H9 (cell line): ENCODE results near the gene UTP25. TPM values are rescaled to one million over a fixed set of nuclear protein-coding genes. Genes with fewer than 3 reads are reported as not detected.
A peak's percentile ranks its signal among the peaks of the same experiment; 100 is the strongest.

Source experiments
- DNase-seq: peaks from one replicate; pipeline ENCODE4 v3.0.0-alpha.2; 2017
- H2AFZ ChIP-seq: one replicate; pipeline ENCODE4 v1.6.1; 2013; ENCODE audit warnings: mild to moderate bottlenecking, low read length, control low read depth, moderate library complexity
- H2AK5ac ChIP-seq: 2 replicates; pipeline ENCODE4 v1.6.1; 2013; ENCODE audit warnings: low read length, control low read depth, mixed read lengths; ENCODE audit not compliant: insufficient read length
- H2BK120ac ChIP-seq: one replicate; pipeline ENCODE4 v1.6.1; 2013; ENCODE audit warnings: low read depth, mild to moderate bottlenecking, low read length, control low read depth, inconsistent platforms; ENCODE audit not compliant: poor library complexity, severe bottlenecking
- H2BK12ac ChIP-seq: 2 replicates; pipeline ENCODE4 v1.6.1; 2013; ENCODE audit warnings: low read length, control low read depth, mixed read lengths, low read depth; ENCODE audit not compliant: insufficient read length
- H2BK15ac ChIP-seq: 2 replicates; pipeline ENCODE4 v1.6.1; 2013; ENCODE audit warnings: low read depth, low read length, control low read depth
- H2BK20ac ChIP-seq: one replicate; pipeline ENCODE4 v1.6.1; 2013; ENCODE audit warnings: low read depth, mild to moderate bottlenecking, low read length, control low read depth, inconsistent platforms; ENCODE audit not compliant: poor library complexity, severe bottlenecking
- H2BK5ac ChIP-seq: 2 replicates; pipeline ENCODE4 v1.6.1; 2013; ENCODE audit warnings: low read length, control low read depth, mixed read lengths; ENCODE audit not compliant: insufficient read length
- H3K14ac ChIP-seq: 2 replicates; pipeline ENCODE4 v1.6.1; 2013; ENCODE audit warnings: low read length, control low read depth; ENCODE audit not compliant: insufficient read depth
- H3K18ac ChIP-seq: 2 replicates; pipeline ENCODE4 v1.6.1; 2013; ENCODE audit warnings: low read depth, mild to moderate bottlenecking, mixed read lengths, low read length, control low read depth; ENCODE audit not compliant: insufficient read length
- H3K23ac ChIP-seq: 2 replicates; pipeline ENCODE4 v1.6.1; 2013; ENCODE audit warnings: low read length, control low read depth, mixed read lengths, low read depth; ENCODE audit not compliant: insufficient read length
- H3K23me2 ChIP-seq: 2 replicates; pipeline ENCODE4 v1.6.1; 2013; ENCODE audit warnings: low read depth, mild to moderate bottlenecking, mixed read lengths, low read length, control low read depth; ENCODE audit not compliant: insufficient read length, poor library complexity, severe bottlenecking
- H3K27ac ChIP-seq: 2 replicates; pipeline ENCODE4 v1.5.1; 2013; ENCODE audit warnings: low read length, control low read depth, mixed read lengths, low read depth; ENCODE audit not compliant: insufficient read length
- H3K27me3 ChIP-seq: 2 replicates; pipeline ENCODE4 v1.6.1; 2013; ENCODE audit warnings: low read length, control low read depth, inconsistent platforms; ENCODE audit not compliant: insufficient read depth
- H3K4ac ChIP-seq: 2 replicates; pipeline ENCODE4 v1.6.1; 2013; ENCODE audit warnings: low read depth, mild to moderate bottlenecking, control low read depth, inconsistent platforms, low read length, moderate library complexity
- H3K4me1 ChIP-seq: 2 replicates; pipeline ENCODE4 v1.6.1; 2013; ENCODE audit warnings: low read length, control low read depth, inconsistent platforms; ENCODE audit not compliant: insufficient read depth
- H3K4me2 ChIP-seq: 2 replicates; pipeline ENCODE4 v1.6.1; 2013; ENCODE audit warnings: low read length, control low read depth, mixed read lengths; ENCODE audit not compliant: insufficient read length, insufficient read depth
- H3K56ac ChIP-seq: 2 replicates; pipeline ENCODE4 v1.6.1; 2013; ENCODE audit warnings: low read depth, mild to moderate bottlenecking, mixed read lengths, low read length, control low read depth; ENCODE audit not compliant: insufficient read length
- H3K79me1 ChIP-seq: 2 replicates; pipeline ENCODE4 v1.6.1; 2013; ENCODE audit warnings: low read depth, mild to moderate bottlenecking, moderate library complexity, low read length, control low read depth, inconsistent platforms; ENCODE audit not compliant: insufficient read depth, poor library complexity, severe bottlenecking
- H3K79me2 ChIP-seq: 2 replicates; pipeline ENCODE4 v1.6.1; 2013; ENCODE audit warnings: low read length, control low read depth, inconsistent platforms; ENCODE audit not compliant: insufficient read depth
- H3K9ac ChIP-seq: 2 replicates; pipeline ENCODE4 v1.6.1; 2013; ENCODE audit warnings: low read length, control low read depth, mixed read lengths; ENCODE audit not compliant: insufficient read length; ENCODE audit errors: extremely low read depth
- H3K9me3 ChIP-seq: one replicate; pipeline ENCODE4 v1.6.1; 2013; ENCODE audit warnings: low read depth, low read length, inconsistent platforms; ENCODE audit not compliant: control insufficient read depth
- H3T11ph ChIP-seq: one replicate; pipeline ENCODE4 v1.6.1; 2013; ENCODE audit warnings: mild to moderate bottlenecking, low read length, control low read depth, inconsistent platforms
- H4K20me1 ChIP-seq: one replicate; pipeline ENCODE4 v1.6.1; 2013; ENCODE audit not compliant: control insufficient read depth, insufficient read length, insufficient read depth
- H4K5ac ChIP-seq: 2 replicates; pipeline ENCODE4 v1.6.1; 2013; ENCODE audit warnings: low read depth, mild to moderate bottlenecking, mixed read lengths, low read length, control low read depth; ENCODE audit not compliant: insufficient read length
- H4K8ac ChIP-seq: replicated peaks from 2 replicates; pipeline ENCODE4 v1.6.1; 2013; ENCODE audit warnings: low read length, control low read depth, mixed read lengths, low read depth; ENCODE audit not compliant: insufficient read length
- H4K91ac ChIP-seq: 2 replicates; pipeline ENCODE4 v1.6.1; 2013; ENCODE audit warnings: low read depth, mild to moderate bottlenecking, moderate library complexity, mixed read lengths, low read length, control low read depth; ENCODE audit not compliant: insufficient read length
- H3K27ac Mint-ChIP-seq, 3 experiments: 2 replicates in 2 of 3; 3 replicates in 1 of 3; pipeline ENCODE4 v1.8.0; 2020 to 2021; ENCODE audit warnings: mixed read lengths in 3 of 3, mild to moderate bottlenecking in 1 of 3, moderate library complexity in 1 of 3
- H3K27me3 Mint-ChIP-seq: 2 replicates; pipeline ENCODE4 v1.8.0; 2021; ENCODE audit warnings: low read depth, mild to moderate bottlenecking, moderate library complexity, mixed read lengths
- H3K36me3 Mint-ChIP-seq, 3 experiments: 2 replicates in 2 of 3; 3 replicates in 1 of 3; pipeline ENCODE4 v1.8.0; 2020 to 2021; ENCODE audit warnings: low read depth in 3 of 3, mixed read lengths in 3 of 3; ENCODE audit not compliant: insufficient read depth in 1 of 3
- H3K4me1 Mint-ChIP-seq, 2 experiments: 2 replicates each; pipeline ENCODE4 v1.8.0; 2020; ENCODE audit warnings: mixed read lengths in 2 of 2
- H3K4me3 Mint-ChIP-seq, 2 experiments: 2 replicates in 1 of 2; 3 replicates in 1 of 2; pipeline ENCODE4 v1.8.0; 2020 to 2021; ENCODE audit warnings: mild to moderate bottlenecking in 2 of 2, mixed read lengths in 2 of 2, moderate library complexity in 1 of 2
- H3K9me3 Mint-ChIP-seq, 2 experiments: 2 replicates in 1 of 2; 3 replicates in 1 of 2; pipeline ENCODE4 v1.8.0; 2020; ENCODE audit warnings: mild to moderate bottlenecking in 2 of 2, mixed read lengths in 2 of 2, moderate library complexity in 1 of 2
- CTCF ChIP-seq: fragments of 200-600 bp; sonication (generic); conservative IDR thresholded peaks from 3 replicates; pipeline ENCODE4 v1.8.0; 2021; ENCODE audit warnings: antibody characterized with exemption, mild to moderate bottlenecking
- WGBS: extraction: QIAGEN DNeasy Blood & Tissue Kit; methylation state at CpG from one replicate; pipeline ENCODE4 v1.1.7; 2013; ENCODE audit warnings: missing lambda C conversion rate, low lambda C conversion rate, mixed read lengths; ENCODE audit not compliant: insufficient read length; ENCODE audit errors: extremely low coverage; 5-methylcytosine and 5-hydroxymethylcytosine counted together
- total RNA-seq: library from RNA; stranded (reverse); gene quantifications from 2 replicates; pipeline ENCODE4 v1.2.1, GENCODE V29; 2021

Gene UTP25
- total RNA-seq, 1 experiment from 2014 or later, result 12.9 TPM

DNA sequence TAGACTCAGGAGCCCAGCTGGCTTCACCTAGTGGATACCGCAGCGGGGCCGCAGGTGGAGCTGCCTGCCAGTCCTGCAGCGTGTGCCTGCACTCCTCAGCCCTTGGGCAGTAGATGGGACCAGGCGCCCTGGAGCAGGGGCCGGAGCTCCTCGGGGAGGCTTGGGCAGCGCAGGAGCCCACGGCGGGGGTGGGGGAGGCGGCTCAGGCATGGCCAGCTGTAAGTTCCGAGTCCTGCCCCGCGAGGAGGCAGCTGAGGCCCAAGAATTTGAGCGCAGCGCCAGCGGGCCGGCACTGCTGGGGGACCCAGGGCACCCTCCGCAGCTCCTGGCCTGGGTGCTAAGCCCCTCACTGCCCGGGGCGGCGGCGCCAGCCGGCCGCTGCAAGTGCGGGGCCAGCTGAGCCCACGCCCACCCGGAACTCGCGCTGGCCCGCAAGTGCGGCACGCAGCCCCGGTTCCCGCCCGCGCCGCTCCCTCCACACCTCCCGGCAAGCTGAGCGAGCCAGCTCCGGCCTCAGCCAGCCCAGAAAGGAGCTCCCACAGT, 30.9 kb downstream of the UTP25 start:
- H3K36me3 Mint-ChIP-seq, result peaks cover 3 to 14% (median 5%) of the 10 kb centered on the region in 3 experiments; a peak in 6 of 7 replicates
- no peaks in the 10 kb centered on the region for H3K23me2 ChIP-seq
- peaks cover 5% of the 10 kb centered on the region for H3K27me3 Mint-ChIP-seq

More for the DNA sequence above, 30.9 kb downstream of the UTP25 start:
- Histone ChIP-seq H2BK12ac (no peak overlapping the region), H3K27me3 (no peaks in the 10 kb centered on the region), H3K27ac (no peak overlapping the region), H2BK120ac (no peak overlapping the region), H3K4me1 (peaks cover 13% of the 10 kb centered on the region), H3T11ph (no peak overlapping the region), H3K18ac (no peak overlapping the region), H2AK5ac (no peak overlapping the region), H2BK20ac (no peak overlapping the region), H4K20me1 (no peaks in the 10 kb centered on the region), H4K8ac (no peak overlapping the region), H3K4ac (no peak overlapping the region), H3K9ac (no peak overlapping the region), H3K9me3 (no peaks in the 10 kb centered on the region), H2AFZ (no peak overlapping the region), H3K4me2 (no peak overlapping the region), H3K23ac (no peak overlapping the region), H2BK5ac (no peak overlapping the region), H2BK15ac (no peak overlapping the region), H3K56ac (no peak overlapping the region), H4K5ac (no peak overlapping the region), H3K79me1 (no peaks in the 10 kb centered on the region), H4K91ac (no peak overlapping the region), H3K14ac (no peak overlapping the region), H3K79me2 (no peaks in the 10 kb centered on the region)
- DNase-seq, result peak; percentile 51
- no peaks in the 10 kb centered on the region for H3K9me3 Mint-ChIP-seq
- no peak for TF ChIP-seq CTCF
- peaks cover 29% of the 10 kb centered on the region in 2 experiments for H3K4me1 Mint-ChIP-seq
- WGBS, result no CpG with 5 or more reads among the region's 41 CpGs
- H3K27ac Mint-ChIP-seq, result no peak overlapping the region
- no peak overlapping the region for H3K4me3 Mint-ChIP-seq
